GM12872 (cell line): ENCODE results near the gene TJP2.

Experiments used
- TF ChIP-seq, protein P1 (sequence below): IDR thresholded peaks from 3 replicates; pipeline ENCODE4 v1.5.1; 2011; ENCODE audit warnings: low read depth, mild to moderate bottlenecking, low read length, moderate library complexity; ENCODE audit not compliant: insufficient read depth

The TJP2 gene

GRCh38 chr9:69149321-69149807 lies 24.7 kb upstream of the TJP2 start:
- TF ChIP-seq, protein P1, sequence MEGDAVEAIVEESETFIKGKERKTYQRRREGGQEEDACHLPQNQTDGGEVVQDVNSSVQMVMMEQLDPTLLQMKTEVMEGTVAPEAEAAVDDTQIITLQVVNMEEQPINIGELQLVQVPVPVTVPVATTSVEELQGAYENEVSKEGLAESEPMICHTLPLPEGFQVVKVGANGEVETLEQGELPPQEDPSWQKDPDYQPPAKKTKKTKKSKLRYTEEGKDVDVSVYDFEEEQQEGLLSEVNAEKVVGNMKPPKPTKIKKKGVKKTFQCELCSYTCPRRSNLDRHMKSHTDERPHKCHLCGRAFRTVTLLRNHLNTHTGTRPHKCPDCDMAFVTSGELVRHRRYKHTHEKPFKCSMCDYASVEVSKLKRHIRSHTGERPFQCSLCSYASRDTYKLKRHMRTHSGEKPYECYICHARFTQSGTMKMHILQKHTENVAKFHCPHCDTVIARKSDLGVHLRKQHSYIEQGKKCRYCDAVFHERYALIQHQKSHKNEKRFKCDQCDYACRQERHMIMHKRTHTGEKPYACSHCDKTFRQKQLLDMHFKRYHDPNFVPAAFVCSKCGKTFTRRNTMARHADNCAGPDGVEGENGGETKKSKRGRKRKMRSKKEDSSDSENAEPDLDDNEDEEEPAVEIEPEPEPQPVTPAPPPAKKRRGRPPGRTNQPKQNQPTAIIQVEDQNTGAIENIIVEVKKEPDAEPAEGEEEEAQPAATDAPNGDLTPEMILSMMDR = no peak

DNA sequence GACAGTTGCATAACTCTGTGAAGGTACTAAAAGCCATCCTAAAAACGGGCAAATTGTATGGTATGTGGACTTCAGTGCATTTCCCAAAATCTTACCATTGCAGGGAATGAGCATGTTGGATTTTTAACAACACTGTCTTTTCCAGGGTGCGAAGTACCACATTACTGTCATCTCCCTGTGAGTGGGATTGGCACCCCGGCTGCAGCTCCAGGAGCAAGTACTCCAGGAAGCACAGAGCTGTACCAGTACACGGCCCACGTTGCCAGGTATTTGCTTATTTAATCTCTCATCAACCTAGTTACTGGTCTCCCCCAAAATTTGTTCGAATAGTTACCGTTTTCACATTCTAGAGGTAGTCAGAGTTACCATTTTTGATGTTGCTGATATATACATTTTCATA lies 22.6 kb upstream of the TJP2 start:
- TF ChIP-seq, protein P1 = no peak

- TF ChIP-seq, protein P1 = no peak
These were observed 20.2 kb upstream of the TJP2 start for GRCh38 chr9:69153707-69154521.

GRCh38 chr9:69155341-69156030 lies 18.6 kb upstream of the TJP2 start:
- TF ChIP-seq, protein P1 = no peak

- TF ChIP-seq, protein P1 = peak; percentile 24; the same call in 1 of the 3 replicates
These were observed 16.2 kb upstream of the TJP2 start for GRCh38 chr9:69157751-69158466.

DNA sequence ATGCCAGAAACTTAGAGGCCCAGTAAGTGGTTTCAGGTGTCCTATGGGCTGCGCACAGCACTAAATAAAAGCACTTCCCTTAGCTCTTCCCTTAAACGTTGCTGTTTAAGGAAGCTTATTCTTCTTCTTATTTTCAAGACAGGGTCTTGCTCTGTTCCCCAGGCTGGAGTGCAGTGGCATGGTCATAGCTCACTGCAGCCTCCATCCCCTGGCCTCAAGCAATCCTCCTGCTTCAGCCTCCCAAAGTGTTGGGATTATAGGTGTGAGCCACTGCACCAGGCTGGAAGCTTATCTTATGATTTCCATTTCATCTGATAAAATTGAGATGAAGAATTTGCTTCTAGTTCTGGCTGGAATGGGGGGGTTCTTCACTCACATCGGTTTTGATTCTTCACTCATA lies 15.6 kb upstream of the TJP2 start:
- TF ChIP-seq, protein P1 = no peak

- TF ChIP-seq, protein P1 = no peak
These were observed 8.5 kb upstream of the TJP2 start for GRCh38 chr9:69165581-69165980.
